Upper lobe of right lung (tissue), 1 donor: ENCODE results near the gene GDF15. TPM values are rescaled to one million over a fixed set of nuclear protein-coding genes. Genes with fewer than 3 reads are reported as not detected.
A peak's percentile ranks its signal among the peaks of the same experiment; 100 is the strongest.

ENCODE experiments used
- ATAC-seq: fragments of 200-7000 bp; cut with Tn5 transposase; one replicate; pipeline ENCODE4 v1.9.1; 2020; ENCODE audit warnings: mild to moderate bottlenecking, moderate library complexity
- DNase-seq: peaks from one replicate; pipeline ENCODE4 v3.0.0-alpha.2; 2020
- H3K27ac ChIP-seq: fragments of 200-600 bp; one replicate; pipeline ENCODE4 v1.8.0; 2022
- H3K27me3 ChIP-seq: fragments of 200-600 bp; one replicate; pipeline ENCODE4 v1.8.0; 2022; ENCODE audit warnings: mild to moderate bottlenecking
- H3K36me3 ChIP-seq: fragments of 200-600 bp; one replicate; pipeline ENCODE4 v1.8.0; 2022
- H3K4me1 ChIP-seq: fragments of 200-600 bp; one replicate; pipeline ENCODE4 v1.8.0; 2022
- H3K4me3 ChIP-seq: fragments of 200-600 bp; one replicate; pipeline ENCODE4 v1.8.0; 2022; ENCODE audit warnings: mild to moderate bottlenecking
- H3K9me3 ChIP-seq: fragments of 200-600 bp; one replicate; pipeline ENCODE4 v1.8.0; 2022
- CTCF ChIP-seq: fragments of 200-600 bp; IDR thresholded peaks from one replicate; pipeline ENCODE4 v1.8.0; 2022; ENCODE audit warnings: antibody characterized with exemption
- intact Hi-C: fragments of 100-400 bp; cut with DNase I; formaldehyde crosslinking; loops from one replicate; pipeline ENCODE4 v1.11.0; 2022
- long read RNA-seq: library from polyadenylated mRNA; unstranded; transcript quantifications from one replicate; pipeline ENCODE4 v2.0.0, GENCODE V29; 2021
- total RNA-seq: library from RNA; stranded (reverse); fragmentation: NEBNext Ultra II Directional; extraction: Animal tissue kit (Norgen Biotek cat#: 25700); gene quantifications from one replicate; pipeline ENCODE4 v1.2.1, GENCODE V29; 2021
- donor health status: DM: no; HTN: yes; CAD: no; lungs with severe emphysema.

GDF15 gene
- total RNA-seq, result 105 TPM
- long read RNA-seq, transcript GDF15-203 (3 exons, 890 nt), result minor isoform, 6 of 50 reads
- long read RNA-seq, transcript GDF15-201 (2 exons, 1,200 nt), result major isoform, 35 of 50 reads
- long read RNA-seq, partial matches to known transcripts, result 0 of 50 reads
- long read RNA-seq, other reads (novel, unspliced or antisense), result 9 of 50 reads

GRCh38 chr19:18385675-18386542 lies at the start of gene GDF15:
Gene GDF15, plus strand, starts transcription at chr19:18386158. Its CDS starts 32 bp downstream, at chr19:18386190.
- DNase-seq (peak; percentile 94), ATAC-seq (peak; percentile 82)
- Histone ChIP-seq H3K9me3 (no peaks in the 10 kb centered on the region), H3K36me3 (peaks cover 11% of the 10 kb centered on the region), H3K27me3 (no peaks in the 10 kb centered on the region), H3K4me1 (peaks cover 20% of the 10 kb centered on the region), H3K27ac (peak within 1 kb of the TSS; percentile 68), H3K4me3 (peak within 1 kb of the TSS; percentile 56)
- TF ChIP-seq CTCF, result peak; percentile 63
- intact Hi-C loops, result no loop called here

GRCh38 chr19:18338541-18338940 lies 47.4 kb upstream of the GDF15 start:
- Histone ChIP-seq H3K27me3 (no peaks in the 10 kb centered on the region), H3K27ac (no peak overlapping the region), H3K36me3 (peaks cover 6% of the 10 kb centered on the region), H3K4me1 (peaks cover 15% of the 10 kb centered on the region), H3K9me3 (no peaks in the 10 kb centered on the region), H3K4me3 (no peak overlapping the region)
- no peak for TF ChIP-seq CTCF
- intact Hi-C loops, result no loop called here
- DNase-seq (no peak), ATAC-seq (no peak)

- peak overlapping the region; percentile 76 for H3K27ac ChIP-seq
- H3K27me3 ChIP-seq, result no peaks in the 10 kb centered on the region
- no peak for TF ChIP-seq CTCF
- no peaks in the 10 kb centered on the region for H3K9me3 ChIP-seq
- no peak for DNase-seq
- H3K4me3 ChIP-seq, result peak overlapping the region; percentile 93
- peaks cover 7% of the 10 kb centered on the region for H3K36me3 ChIP-seq
- ATAC-seq, result no peak
- intact Hi-C loops, result no loop called here
- H3K4me1 ChIP-seq, result peaks cover 15% of the 10 kb centered on the region
These were observed 46.2 kb upstream of the GDF15 start for GRCh38 chr19:18339723-18340122.

- Histone ChIP-seq H3K4me1 (peaks cover 15% of the 10 kb centered on the region), H3K36me3 (peaks cover 7% of the 10 kb centered on the region), H3K4me3 (peak within 1 kb of the TSS; percentile 93), H3K27ac (peak within 1 kb of the TSS; percentile 76), H3K27me3 (no peaks in the 10 kb centered on the region), H3K9me3 (no peaks in the 10 kb centered on the region)
- ATAC-seq (peak; percentile 96), DNase-seq (peak; percentile 91)
- intact Hi-C loops, result no loop called here
- TF ChIP-seq CTCF, result no peak
These were observed 45.6 kb upstream of the GDF15 start, which contains the start of gene PGPEP1 for GRCh38 chr19:18340190-18340989. Gene PGPEP1, plus strand, starts transcription at chr19:18340598. Its CDS starts 84 bp downstream, at chr19:18340682.

- peaks cover 7% of the 10 kb centered on the region for H3K36me3 ChIP-seq
- no peaks in the 10 kb centered on the region for H3K27me3 ChIP-seq
- peak overlapping the region; percentile 76 for H3K27ac ChIP-seq
- H3K4me1 ChIP-seq, result peaks cover 15% of the 10 kb centered on the region
- H3K9me3 ChIP-seq, result no peaks in the 10 kb centered on the region
- H3K4me3 ChIP-seq, result peak overlapping the region; percentile 93
- DNase-seq (peak; percentile 82), ATAC-seq (peak; percentile 77)
- peak; percentile 16 for TF ChIP-seq CTCF
- intact Hi-C loops, result no loop called here
These were observed 44.7 kb upstream of the GDF15 start for GRCh38 chr19:18340990-18341868.
